Upper lobe of right lung (tissue), 1 donor: Measurements from ENCODE around the gene XPO5. TPM values are rescaled to one million over a fixed set of nuclear protein-coding genes. Genes with fewer than 3 reads are reported as not detected.

Experiments
- ATAC-seq: fragments of 200-7000 bp; cut with Tn5 transposase; one replicate; pipeline ENCODE4 v1.9.1; 2020; ENCODE audit warnings: mild to moderate bottlenecking, moderate library complexity
- DNase-seq: peaks from one replicate; pipeline ENCODE4 v3.0.0-alpha.2; 2020
- H3K27ac ChIP-seq: fragments of 200-600 bp; one replicate; pipeline ENCODE4 v1.8.0; 2022
- H3K27me3 ChIP-seq: fragments of 200-600 bp; one replicate; pipeline ENCODE4 v1.8.0; 2022; ENCODE audit warnings: mild to moderate bottlenecking
- H3K36me3 ChIP-seq: fragments of 200-600 bp; one replicate; pipeline ENCODE4 v1.8.0; 2022
- H3K4me1 ChIP-seq: fragments of 200-600 bp; one replicate; pipeline ENCODE4 v1.8.0; 2022
- H3K4me3 ChIP-seq: fragments of 200-600 bp; one replicate; pipeline ENCODE4 v1.8.0; 2022; ENCODE audit warnings: mild to moderate bottlenecking
- H3K9me3 ChIP-seq: fragments of 200-600 bp; one replicate; pipeline ENCODE4 v1.8.0; 2022
- intact Hi-C: fragments of 100-400 bp; cut with DNase I; formaldehyde crosslinking; loops from one replicate; pipeline ENCODE4 v1.11.0; 2022
- total RNA-seq: library from RNA; stranded (reverse); fragmentation: NEBNext Ultra II Directional; extraction: Animal tissue kit (Norgen Biotek cat#: 25700); gene quantifications from one replicate; pipeline ENCODE4 v1.2.1, GENCODE V29; 2021
- TF ChIP-seq, protein P1 (sequence below): fragments of 200-600 bp; IDR thresholded peaks from one replicate; pipeline ENCODE4 v1.8.0; 2022; ENCODE audit warnings: antibody characterized with exemption
- donor health status: DM: no; HTN: yes; CAD: no; lungs with severe emphysema.

Gene XPO5
- total RNA-seq, 1 donor from 2014 or later, result 36.9 TPM

DNA sequence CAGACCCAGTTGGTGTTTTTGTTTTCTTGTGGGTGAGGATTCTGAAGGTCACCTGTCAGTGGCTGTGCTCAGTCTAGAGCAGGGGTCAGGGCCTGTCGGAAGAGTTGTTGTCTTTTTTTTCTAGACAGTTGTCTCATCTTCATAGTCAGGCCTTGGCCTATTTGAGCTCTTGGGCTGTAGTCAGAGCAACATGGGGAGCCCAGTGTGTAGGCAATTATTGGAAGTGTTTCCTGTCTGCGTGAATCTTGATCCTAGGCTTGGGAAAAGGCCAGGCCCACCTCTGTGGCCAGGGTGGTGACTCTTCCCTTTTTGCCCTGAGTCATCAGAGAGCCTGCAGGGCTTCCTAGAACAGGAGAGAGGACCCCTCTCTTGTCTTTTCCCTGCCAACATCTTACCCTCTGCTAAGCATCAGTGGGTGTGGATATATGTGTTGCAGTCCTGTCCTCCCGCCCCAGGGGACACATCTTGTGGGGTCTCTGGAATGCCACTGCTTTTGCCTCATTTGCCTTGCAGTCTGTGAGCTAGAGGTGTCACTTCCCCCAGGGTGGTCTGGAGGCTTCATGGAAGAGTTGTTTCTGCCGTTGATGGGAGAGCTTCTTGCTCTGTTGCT is 87.1 kb downstream of the XPO5 start:
- Histone ChIP-seq H3K4me3 (no peak overlapping the region), H3K27ac (no peak overlapping the region), H3K9me3 (no peaks in the 10 kb centered on the region), H3K27me3 (no peaks in the 10 kb centered on the region), H3K4me1 (peaks cover 15% of the 10 kb centered on the region), H3K36me3 (peaks cover 15% of the 10 kb centered on the region)
- TF ChIP-seq, protein P1, sequence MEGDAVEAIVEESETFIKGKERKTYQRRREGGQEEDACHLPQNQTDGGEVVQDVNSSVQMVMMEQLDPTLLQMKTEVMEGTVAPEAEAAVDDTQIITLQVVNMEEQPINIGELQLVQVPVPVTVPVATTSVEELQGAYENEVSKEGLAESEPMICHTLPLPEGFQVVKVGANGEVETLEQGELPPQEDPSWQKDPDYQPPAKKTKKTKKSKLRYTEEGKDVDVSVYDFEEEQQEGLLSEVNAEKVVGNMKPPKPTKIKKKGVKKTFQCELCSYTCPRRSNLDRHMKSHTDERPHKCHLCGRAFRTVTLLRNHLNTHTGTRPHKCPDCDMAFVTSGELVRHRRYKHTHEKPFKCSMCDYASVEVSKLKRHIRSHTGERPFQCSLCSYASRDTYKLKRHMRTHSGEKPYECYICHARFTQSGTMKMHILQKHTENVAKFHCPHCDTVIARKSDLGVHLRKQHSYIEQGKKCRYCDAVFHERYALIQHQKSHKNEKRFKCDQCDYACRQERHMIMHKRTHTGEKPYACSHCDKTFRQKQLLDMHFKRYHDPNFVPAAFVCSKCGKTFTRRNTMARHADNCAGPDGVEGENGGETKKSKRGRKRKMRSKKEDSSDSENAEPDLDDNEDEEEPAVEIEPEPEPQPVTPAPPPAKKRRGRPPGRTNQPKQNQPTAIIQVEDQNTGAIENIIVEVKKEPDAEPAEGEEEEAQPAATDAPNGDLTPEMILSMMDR, result no peak
- ATAC-seq, result no peak
- intact Hi-C loops, result no loop called here
- DNase-seq, result no peak

DNA sequence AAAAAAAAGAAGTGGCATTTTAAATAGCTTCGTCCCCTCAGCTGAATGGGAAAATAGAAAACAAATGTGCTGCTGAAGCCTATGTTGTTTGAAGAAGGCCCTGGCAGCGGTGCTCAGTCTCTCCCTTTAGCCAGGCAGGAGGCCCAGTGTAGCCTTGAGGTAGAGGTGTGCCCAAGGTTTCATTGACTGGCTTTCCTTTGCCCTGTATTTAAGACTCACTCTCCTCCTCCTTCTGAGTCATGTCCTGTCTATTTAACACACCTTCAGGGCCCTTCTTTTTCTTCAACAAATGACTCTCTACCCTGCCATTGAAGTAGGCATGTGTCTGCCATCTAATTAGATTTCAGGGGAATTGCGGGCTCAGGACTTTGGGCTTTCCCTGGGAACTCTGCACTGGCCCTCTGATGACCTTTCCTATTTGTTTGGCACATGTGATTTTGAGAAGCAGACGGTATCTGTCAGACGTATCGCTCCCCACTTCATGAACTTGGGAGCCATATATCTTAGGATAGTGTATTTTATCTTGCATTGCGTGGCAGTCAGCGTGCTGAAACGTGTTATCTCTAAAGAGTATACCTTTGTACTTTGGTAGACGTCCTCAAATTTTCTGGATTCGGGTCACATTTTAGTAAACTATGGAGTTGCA is 94.1 kb downstream of the XPO5 start:
- H3K36me3 ChIP-seq, result peaks cover 14% of the 10 kb centered on the region
- H3K4me3 ChIP-seq, result no peak overlapping the region
- H3K4me1 ChIP-seq, result peaks cover 11% of the 10 kb centered on the region
- TF ChIP-seq, protein P1, result no peak
- intact Hi-C loops, result no loop called here
- DNase-seq, result no peak
- H3K27me3 ChIP-seq, result no peaks in the 10 kb centered on the region
- ATAC-seq, result no peak
- H3K9me3 ChIP-seq, result no peaks in the 10 kb centered on the region
- no peak overlapping the region for H3K27ac ChIP-seq

DNA sequence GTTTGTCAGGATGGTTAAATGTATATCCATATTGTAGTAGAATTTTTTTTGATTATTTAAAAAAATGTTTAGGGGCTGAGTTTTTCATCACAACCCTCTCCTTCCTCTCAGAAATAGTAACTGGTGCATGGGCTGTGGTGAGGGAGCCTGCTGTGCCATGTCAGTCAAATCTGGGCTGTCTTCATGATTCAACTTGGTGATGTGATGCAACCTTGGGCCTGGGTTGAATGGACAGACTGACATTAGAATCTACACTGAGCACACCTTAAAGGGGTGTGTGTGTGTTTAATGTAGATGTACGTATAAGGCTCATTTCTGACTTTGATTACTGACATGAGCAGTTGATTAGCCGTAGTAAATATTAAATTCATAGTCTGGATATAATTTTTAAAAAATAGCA is 94.8 kb downstream of the XPO5 start:
- TF ChIP-seq, protein P1, result no peak
- no peaks in the 10 kb centered on the region for H3K27me3 ChIP-seq
- no peak for ATAC-seq
- intact Hi-C loops, result no loop called here
- H3K9me3 ChIP-seq, result no peaks in the 10 kb centered on the region
- peaks cover 11% of the 10 kb centered on the region for H3K4me1 ChIP-seq
- peaks cover 7% of the 10 kb centered on the region for H3K36me3 ChIP-seq
- H3K4me3 ChIP-seq, result no peak overlapping the region
- H3K27ac ChIP-seq, result no peak overlapping the region
- no peak for DNase-seq

DNA sequence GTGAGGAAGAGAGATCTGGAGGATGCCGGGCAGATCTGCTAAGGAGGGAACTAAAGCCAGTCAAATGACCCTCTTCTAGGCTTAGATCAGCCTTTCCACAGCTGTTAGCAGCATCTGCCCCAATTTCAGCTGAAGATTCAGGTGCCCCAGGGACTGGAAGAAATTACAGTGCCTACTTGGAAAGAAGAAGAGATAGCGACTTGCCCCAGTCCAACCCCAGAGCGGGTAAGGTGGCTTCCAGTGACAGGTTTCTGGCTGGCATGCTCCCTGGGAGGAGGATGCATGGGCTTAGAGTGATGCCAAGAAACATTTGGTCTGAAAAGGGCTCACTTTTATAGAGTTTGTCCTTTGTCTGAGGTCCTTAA is 97.8 kb downstream of the XPO5 start:
- Histone ChIP-seq H3K36me3 (no peaks in the 10 kb centered on the region), H3K27ac (peak overlapping the region; percentile 87), H3K27me3 (no peaks in the 10 kb centered on the region), H3K4me3 (peak overlapping the region; percentile 86), H3K9me3 (no peaks in the 10 kb centered on the region), H3K4me1 (peaks cover 11% of the 10 kb centered on the region)
- ATAC-seq, result no peak
- DNase-seq, result no peak
- TF ChIP-seq, protein P1, result no peak
- intact Hi-C loops, result no loop called here

DNA sequence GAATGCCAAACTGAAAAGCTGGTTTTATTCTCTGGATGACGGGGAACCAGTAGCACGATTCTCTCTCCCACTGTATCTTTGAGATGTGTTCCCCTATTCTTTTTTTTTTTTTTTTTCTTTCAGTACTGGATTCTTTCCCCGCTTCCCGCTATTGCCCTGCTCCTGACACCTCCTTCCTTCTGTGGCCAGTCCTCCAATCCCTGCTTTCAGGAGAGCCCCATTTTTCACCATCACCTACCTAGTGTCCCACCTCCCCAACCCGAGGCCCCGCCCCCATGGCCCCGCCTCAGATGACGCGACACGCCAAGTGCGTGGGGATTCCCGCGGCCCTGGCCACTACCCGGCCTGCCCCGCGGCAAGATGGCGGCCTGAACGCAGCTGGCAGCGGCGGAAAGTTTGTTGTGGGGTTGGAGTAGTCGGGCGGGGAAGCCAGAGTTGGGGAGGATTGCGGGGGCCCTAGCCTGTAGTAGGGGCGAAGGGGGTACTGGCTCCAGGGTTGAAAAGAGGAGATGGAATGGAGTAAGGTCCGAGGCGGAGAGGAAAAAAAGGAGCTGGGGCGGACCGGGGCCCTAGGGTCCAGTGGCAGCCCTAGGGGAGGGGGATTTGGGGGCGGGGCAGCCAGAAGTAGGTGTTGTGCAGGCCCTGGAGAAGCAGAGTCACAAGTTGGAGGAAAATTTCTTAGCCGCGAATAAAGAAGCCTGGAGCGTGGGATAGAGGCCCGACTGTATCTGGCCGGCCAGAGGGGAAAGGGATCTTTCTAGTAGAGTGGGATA is 98.4 kb downstream of the XPO5 start, which contains the start of gene TJAP1:
TJAP1 (plus strand) TSS at position 336 of the 773 bp plus-strand sequence. CDS start 21,432 bp downstream, outside the sequence.
- intact Hi-C loops, result no loop called here
- TF ChIP-seq, protein P1, result no peak
- no peaks in the 10 kb centered on the region for H3K36me3 ChIP-seq
- peaks cover 11% of the 10 kb centered on the region for H3K4me1 ChIP-seq
- peak within 1 kb of the TSS; percentile 87 for H3K27ac ChIP-seq
- H3K4me3 ChIP-seq, result peak within 1 kb of the TSS; percentile 86
- no peaks in the 10 kb centered on the region for H3K9me3 ChIP-seq
- DNase-seq, result peak; percentile 96
- ATAC-seq, result peak; percentile 100
- H3K27me3 ChIP-seq, result no peaks in the 10 kb centered on the region
